ENCODE measurements around the gene CCDC63.

The CCDC63 gene

DNA sequence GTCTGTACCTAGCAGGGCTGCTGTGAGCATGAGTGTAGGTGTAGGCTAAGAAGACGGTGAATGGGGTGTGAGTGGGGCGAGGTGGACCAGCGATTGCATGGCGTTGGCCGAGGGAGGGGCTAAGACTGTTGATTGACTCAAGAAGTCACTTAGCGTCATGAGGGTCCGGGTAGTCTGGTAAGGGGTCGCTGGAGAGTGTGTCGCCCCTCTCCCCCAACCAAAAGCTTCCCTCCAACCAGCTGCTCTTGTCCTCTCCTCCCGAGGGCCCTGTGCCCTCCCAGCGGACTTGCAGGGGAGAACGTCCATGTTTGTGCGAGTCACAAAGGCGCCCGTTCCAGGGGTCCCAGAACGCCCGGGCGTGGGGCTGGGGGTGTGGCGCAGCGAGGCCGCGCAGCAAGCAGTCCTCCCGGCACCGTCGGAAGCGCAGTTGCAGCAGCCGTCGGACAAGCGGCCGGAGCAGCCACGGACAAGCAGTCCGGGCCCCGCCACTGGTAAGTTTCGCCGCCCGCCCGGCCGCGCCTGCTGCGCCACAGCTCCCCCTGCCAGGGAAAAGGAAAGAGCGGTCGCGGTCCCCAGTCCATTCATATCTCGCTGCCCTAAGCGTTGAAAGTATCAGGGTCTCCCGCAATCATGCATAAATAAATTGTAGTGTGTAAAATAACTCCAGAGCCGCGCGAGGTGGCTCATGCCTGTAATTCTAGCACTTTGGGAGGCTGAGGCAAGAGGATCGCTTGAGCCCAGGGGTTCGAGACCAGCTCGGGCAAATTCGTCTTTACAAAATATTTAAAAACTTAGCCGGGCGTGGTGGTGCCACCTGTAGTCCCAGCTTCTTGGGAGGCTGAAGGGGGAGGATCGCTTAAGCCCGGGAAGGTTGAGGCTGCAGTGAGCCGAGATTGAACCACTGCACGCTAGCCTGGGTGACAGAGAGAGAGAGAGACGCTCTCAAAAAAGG is at the start of gene CCDC63:
TSS of gene CCDC63 (plus strand) at position 373 of the 952 bp plus-strand sequence. CDS start 5,968 bp downstream, outside the sequence.
- DNase-seq: no peak

DNA sequence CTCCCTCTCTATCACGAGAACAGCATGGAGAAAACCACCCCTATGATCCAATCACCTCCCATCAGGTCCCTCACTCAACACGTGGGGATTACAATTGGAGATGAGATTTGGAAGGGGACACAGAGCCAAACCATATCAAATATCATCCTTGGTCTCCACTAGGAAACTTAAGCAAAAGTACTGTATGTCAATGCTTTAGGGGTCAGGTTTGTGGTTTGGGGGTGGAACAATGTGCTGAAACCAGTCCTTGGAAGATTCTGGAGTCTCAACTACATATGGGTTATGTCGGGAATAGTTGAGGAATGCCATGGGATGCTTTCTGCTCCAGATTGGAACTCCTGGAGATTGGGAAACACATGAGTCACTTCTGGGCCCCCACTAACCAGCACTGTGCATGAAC is 48.3 kb upstream of the CCDC63 start:
- DNase-seq: no peak

DNA sequence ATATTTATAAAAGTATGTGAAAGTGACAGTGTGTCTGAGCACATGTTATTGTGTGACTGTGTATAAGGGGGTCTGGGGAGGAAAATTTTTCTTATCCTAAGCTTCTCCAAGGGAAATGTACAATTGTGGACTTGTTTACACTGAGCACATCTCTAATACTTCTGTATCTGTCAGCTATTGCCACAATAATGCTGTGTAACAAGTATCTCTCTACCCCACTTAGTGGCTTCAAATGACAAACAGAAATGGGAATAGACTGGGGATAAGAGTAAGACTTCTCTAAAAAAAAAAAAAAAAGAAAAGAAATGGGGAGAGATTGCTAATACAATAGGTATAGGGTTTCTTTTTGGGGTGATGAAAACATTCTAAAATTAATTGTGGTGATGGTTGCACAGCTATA is 44.3 kb upstream of the CCDC63 start:
- DNase-seq: no peak

DNA sequence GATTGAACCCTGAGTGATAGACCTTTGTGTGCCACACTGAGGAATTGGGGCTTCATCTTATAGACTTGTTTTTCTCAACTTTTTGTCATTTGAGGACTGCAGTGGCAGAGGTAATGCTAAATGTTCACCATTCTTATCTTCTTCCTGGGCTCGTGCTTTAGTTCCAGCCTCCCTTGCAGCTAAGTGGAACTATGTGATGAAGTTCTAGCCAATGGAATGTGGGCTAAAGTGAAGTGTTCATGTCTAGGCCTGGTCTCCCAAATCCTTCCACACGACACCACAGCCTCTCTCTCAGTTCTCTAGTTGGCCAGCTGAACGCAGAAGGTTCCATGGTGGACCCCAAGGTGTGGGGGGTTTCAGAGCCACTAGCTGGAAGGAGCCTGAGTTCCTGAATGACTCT is 42.4 kb upstream of the CCDC63 start:
- no peak for DNase-seq

DNA sequence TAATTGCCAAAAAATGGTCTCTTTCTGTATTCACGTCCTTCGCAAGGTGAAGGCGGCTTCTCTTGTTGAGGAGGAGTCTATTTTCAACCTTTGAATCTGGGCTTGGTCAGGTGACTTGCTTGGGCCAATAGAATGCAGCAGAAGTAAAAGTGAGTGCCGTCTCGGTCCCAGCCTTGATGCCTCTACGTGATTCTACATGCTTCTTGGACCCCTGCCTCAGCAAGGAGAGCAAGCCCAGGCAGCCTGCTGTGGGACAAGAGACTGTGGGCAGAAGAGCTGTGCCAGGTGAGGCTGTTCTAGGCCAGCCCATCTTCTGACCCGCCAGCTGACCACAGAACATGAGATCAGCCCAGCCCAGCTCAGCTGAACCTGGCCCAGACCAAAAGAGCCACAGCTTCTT is 39.1 kb upstream of the CCDC63 start:
- no peak for DNase-seq

DNA sequence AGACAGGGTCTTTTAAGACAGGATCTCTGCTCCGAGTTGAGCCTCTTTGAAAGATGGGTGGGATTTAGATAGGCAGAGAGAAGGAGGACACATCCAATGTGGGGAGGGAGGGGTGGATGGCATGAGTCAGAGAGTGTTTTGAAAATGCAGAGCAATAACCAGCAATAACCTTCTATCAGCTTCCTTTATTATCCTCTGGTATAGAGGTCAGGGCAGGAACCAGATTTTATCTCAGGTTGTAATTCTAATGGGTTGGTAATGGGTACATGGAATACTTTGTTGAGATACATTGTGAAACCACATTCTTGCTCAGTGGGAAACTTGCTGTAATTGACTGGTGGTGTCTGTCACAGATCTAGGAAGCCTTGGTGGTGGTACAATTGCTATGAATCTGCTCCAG is 37.6 kb upstream of the CCDC63 start:
- no peak for DNase-seq

DNA sequence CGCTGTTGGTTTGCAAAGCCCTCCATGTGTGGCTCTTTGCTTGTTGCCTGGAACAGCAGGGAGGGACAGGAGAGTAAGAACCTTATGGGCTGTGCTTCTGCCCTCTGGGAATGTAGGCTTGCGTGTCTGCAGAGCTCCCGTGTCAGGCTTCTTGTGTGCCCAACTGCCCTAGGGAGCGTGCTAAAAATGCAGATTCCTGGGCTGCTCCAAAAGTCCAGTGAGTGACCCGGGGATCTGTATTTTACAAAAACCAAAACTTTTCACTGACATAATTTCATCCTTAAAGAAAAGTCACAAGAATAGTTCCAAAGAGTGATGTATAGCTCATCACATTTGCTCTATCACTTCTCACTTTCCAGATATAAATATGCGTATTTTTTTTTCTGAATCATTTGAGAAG is 34.8 kb upstream of the CCDC63 start:
- DNase-seq: no peak

DNA sequence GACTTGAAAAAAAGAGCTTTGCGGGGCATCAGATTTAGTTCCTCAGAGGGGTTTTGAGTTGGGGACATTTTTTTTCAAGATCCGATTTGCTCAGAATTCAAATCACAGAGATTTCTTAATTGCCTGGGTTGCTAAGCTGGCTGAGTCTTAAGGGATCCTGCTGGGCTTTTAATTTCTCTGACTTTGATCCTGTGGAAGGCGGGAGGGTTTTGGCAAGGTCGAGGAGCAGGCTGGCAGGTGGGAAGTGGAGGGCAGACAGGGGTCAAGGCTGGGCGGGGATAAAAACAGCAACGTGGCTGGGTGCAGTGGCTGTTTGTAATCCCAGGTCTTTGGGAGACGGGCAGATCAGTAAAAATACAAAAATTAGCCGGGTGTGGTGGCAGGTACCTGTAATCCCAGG is 33.5 kb upstream of the CCDC63 start:
- DNase-seq: no peak

DNA sequence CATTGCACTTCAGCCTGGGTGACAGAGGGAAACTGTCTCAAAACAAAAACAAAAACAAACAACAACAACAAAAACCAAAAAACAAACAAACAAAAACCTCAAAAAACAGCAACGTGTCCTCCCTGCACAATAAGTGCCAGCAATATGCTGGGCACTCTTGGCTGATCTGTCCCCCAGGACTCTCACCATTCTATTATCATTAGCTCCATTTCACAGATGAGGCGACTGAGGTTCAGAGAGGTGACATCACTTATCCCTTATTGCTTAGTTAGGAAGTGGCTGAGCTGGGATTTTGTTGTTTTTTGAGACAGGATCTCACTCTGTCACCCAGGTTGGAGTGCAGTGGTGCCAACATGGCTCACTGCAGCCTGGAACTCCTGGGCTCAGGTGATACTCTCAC is 33.0 kb upstream of the CCDC63 start:
- DNase-seq: no peak

DNA sequence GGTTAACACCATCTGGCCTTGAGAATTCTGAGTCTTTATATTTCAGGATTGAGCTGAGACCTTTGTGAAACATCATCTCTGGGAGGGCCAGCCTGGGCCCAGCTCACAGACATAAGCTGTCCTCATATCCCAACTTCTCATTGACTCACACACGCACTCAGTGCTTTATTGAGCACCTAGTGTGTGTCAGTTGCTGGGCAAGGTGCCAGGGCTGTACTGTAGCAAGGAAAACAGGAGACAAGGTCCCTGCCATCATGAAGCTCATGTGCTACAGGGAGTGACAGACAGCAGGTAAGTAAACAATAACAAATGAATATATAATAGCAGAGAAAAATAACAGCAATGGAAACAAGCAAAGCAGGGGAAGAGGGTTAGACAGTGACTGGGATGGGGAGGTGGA is 30.5 kb upstream of the CCDC63 start:
- no peak for DNase-seq

DNA sequence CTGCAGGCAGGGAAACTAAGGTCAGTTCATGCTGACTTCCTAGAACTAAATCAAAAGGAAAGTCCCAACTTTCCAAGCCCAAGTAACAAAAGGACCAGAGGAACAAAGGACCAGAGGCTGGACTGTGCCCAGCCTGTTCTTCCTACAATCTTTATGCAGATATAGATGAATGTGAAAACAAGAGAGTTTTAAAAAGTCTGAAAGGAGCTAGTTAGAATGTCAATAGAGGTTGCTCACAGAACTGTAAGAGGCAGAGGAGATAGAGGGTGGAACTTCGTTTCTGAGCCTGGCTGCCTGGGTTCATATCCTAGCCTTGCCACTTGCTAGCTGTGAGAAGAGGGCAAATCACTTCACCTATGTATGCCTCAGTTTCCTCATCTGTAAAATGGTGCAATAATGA is 30.0 kb upstream of the CCDC63 start:
- no peak for DNase-seq

DNA sequence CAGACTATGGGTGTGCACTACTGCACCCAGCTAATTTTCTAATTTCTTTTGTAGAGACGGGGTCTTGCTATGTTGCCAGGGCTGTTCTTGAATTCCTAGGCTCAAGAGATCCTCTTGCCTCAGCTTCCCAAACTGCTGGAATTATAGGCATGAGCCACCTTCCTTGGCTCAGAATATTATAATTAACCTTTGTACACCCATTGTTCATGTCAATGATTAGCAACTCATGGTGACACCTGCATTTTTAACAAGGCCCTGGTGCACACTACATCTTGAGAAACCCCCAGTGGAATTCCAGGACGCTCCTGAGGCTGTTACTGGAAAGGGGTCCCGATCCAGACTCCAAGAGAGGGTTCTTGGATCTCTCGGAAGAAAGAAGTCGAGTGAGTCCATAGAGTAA is 28.3 kb upstream of the CCDC63 start:
- DNase-seq: no peak

DNA sequence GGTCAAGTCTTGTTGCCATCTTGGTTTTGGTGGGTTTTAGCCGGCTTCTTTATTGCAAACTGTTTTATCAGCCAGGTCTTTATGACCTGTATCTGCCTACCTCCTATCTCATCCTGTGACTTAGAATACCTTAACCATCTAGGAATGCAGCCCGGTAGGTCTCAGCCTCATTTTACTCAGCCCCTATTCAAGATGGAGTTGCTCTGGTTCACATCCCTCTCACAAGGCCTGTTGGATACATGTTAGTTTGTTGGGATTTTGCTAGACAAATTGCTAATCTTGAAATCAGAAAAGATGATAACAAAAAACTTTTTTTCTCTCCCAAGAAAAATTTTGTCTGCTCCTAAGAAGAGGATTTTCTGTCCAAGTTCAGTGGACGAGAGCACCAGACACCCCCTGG is 27.6 kb upstream of the CCDC63 start:
- DNase-seq: no peak

DNA sequence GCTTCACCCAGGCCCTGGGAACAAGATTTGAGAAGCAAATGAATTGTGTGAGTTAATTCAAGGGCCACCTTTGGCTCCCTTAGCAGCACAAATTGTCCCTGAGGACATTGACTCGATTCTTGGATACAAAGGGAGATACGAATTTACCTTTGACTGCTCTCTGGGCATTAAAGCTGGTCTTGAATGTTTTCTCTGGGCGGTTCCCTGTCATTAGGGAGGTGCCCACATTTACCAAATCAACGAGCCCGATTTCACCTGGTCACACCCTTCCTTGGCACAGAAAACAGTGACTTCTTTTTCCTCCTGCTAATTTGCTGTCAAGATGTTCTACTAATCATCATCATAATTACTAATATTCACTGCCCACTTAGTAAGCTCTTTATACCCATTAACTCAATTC is 27.1 kb upstream of the CCDC63 start:
- DNase-seq: no peak

DNA sequence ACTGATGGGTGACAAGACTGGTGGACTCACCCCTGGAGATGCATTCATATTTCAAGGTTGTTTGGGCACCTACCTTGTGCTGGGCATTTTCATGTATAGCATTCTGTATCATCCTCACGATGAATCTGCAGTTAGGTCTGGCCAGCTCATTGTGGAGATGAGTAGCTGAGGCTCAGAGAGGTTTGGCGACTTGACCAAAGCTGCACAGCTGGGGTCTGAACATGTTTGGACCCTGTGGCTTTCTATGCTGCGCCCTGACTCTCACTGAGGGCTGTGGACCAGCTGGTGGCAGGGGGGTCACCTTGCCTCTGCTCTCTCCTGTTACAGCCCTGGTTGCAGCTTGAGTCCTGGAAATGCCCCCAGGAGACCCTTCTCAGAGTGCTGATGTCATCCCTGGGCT is 24.9 kb upstream of the CCDC63 start:
- no peak for DNase-seq

DNA sequence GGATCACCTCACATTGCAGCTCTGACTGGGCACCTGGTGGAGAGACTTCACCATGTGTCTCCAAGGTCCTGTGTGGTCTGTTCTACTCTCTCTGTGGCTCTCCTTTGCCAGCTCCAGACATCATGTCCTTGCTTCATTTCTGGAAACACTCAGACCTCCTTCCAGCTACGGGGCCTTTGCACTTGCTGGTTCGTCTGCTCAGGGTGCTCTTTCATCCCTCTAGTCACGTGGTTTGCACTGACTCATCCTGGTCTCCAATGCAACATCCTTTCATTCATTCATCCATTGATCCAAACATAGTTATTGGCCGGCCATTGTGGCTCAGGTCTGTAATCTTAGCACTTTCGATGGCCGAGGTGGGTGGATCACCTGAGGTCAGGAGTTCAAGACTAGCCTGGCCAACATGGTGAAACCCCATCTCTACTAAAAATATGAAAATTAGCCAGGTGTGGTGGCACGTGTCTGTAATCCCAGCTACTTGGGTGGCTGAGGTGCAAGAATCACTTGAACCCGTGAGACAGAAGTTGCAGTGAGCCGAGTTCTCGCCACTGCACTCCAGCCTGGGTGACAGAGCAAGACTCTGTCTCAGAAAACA is 23.9 kb upstream of the CCDC63 start:
- no peak for DNase-seq

DNA sequence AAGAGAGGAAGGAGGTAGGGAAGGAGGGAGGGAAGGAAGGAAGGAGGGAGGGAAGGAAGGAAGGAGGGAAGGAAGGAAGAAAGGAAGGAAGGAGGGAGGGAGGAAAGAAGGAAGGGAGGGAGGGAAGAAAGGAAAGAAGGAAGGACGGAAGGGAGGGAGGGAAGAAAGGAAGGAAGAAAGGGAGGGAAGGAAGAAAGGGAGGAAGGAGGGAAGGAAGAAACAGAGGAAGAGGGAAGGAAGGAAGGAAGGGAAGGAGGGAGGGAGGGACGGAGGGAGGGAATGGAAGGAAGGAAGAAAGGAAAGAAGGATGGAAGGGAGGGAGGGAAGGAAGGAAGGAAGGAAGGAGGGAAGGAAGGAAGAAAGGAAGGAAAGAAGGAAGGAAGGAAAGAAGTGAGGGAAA is 22.4 kb upstream of the CCDC63 start:
- no peak for DNase-seq

DNA sequence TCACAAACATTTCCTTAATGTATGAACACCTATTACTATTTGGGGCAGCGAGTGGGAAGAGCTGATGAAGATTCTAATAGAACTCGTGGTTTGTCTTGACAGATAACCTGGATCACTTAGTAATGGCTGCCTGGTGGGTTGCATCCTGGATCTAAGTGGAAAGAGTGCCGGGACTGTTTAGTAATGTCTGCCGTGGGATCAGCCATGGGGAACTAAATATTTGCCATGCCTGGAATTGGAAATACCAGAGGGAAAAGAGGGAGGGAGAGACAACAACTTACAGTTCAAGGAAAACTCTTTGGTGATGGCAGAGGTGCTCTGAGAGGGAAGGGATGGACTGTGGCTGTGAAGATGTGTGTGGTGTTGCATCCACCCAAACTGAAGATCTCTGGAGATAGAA is 21.3 kb upstream of the CCDC63 start:
- no peak for DNase-seq

DNA sequence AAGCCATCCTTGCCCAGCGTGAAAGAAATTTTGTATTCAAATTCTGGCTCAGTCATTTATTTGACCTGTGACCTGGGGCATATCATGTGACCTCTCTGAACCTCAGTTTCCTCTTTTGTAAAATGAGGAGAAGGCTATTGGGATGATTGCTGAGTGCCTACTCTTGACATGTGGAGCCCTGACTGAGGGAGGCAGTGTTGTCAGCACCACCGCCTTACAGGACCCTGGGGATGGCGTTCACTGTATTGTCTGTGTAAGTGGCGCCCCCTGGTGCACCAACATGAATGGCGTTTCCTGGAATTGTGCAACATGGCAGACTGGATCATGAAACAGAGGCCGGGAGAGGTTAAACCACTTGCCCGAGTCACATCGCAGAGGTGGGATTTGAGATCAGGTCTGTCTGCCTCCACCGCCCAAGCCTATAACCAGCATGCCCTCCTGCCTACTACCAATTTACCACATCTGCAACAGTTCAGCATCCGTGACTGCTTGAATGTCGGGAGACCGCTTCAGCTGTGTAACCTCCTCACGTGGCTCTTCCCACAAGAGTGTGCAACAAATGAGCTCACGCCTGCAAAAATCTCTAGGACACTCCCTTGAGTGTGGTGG is 20.1 kb upstream of the CCDC63 start:
- DNase-seq: peak; percentile 71

DNA sequence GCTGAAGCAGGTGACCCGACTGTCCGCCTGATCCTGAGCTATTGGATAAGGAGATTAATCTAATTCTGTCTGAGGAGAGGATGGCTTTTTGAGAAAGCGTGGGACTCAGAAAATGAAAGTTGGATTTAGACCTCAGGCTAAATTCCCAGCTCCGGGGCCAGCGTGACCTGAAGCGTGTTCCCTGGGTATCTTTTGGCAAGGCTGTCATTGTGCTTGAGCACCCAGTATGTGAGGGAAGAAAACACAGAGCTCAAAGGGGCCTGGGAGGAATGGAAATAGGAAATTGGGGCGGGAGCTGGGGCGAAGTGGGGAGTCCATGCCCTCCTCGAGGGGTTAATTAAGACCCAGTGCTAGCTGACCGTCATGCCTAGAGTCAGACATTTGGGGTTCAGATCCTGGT is 17.5 kb upstream of the CCDC63 start:
- no peak for DNase-seq

DNA sequence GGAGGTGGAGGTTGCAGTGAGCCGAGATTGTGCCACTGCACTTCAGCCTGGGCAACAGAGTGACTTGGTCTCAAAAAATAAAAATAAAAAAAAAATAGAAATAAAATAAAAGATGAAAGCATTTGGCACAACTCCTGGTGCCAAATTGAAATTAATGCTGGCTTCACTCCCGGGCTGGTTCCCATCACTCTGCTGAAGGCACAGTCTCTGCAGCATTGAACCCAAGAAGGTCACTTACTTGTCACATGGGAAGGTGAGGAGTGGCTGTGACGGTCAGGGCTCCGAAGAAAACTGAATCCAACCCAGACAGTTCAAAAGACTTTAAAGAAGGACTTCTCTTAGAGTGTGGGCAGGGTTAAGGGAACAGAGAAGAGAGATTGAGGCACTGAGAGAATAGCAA is 10.5 kb upstream of the CCDC63 start:
- no peak for DNase-seq

DNA sequence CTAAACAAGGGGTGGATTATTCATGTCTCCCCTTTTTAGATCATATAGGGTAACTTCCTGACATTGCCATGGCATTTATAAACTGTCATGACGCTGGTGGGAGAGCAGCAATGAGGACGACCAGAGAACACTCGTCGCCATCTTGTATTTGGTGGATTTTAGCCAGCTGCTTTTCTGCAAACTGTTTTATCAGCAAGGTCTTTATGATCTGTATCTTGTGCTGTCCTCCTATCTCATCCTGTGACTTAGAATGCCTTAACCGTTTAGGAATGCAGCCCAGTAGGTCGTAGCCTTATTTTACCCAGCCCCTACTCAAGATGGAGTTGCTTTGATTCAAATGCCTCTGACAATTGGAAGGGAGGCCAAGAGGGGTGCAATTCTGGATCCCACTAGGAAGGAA is 5.8 kb upstream of the CCDC63 start:
- no peak for DNase-seq

DNA sequence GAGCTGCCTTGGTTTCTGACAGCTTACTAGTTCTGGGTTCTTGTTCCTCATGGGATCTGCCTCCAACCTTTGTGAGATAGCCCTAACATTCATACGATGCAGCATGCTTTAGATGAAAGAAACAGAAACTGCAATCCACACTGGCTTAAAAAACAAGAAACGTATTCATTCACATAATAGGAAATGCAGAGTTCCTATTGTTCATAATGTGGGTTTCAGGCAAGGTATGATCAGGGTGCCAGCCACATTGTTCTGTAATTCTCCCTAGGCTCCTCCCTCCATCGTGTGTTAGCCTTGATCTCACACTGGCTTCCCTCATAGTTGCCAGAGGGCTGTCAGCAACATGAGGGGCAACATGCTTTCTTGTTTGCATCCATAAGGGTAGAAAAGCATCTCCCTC is 2.7 kb upstream of the CCDC63 start:
- no peak for DNase-seq
